Measurements from ENCODE around the gene KCNE4.

Gene KCNE4

GRCh38 chr2:223088866-223089265 lies 36.9 kb downstream of the KCNE4 start:
- DNase-seq: no peak

- DNase-seq: no peak
Measured at GRCh38 chr2:223090039-223090438, 38.0 kb downstream of the KCNE4 start.

- DNase-seq: no peak
Measured at GRCh38 chr2:223090540-223091235, 38.7 kb downstream of the KCNE4 start.

GRCh38 chr2:223092667-223093066 lies 40.7 kb downstream of the KCNE4 start:
- DNase-seq: no peak

GRCh38 chr2:223093436-223094241 lies 41.6 kb downstream of the KCNE4 start:
- no peak for DNase-seq

GRCh38 chr2:223095207-223095606 lies 43.2 kb downstream of the KCNE4 start:
- no peak for DNase-seq

GRCh38 chr2:223096235-223096970 lies 44.4 kb downstream of the KCNE4 start:
- no peak for DNase-seq

- no peak for DNase-seq
Measured at GRCh38 chr2:223097888-223098383, 45.9 kb downstream of the KCNE4 start.

GRCh38 chr2:223099561-223099960 lies 47.6 kb downstream of the KCNE4 start:
- DNase-seq: no peak

- no peak for DNase-seq
Measured at GRCh38 chr2:223100061-223100511, 48.1 kb downstream of the KCNE4 start.

- DNase-seq: peak; percentile 17 to 25 (median 22)
Measured at GRCh38 chr2:223101340-223102039, 49.5 kb downstream of the KCNE4 start.

GRCh38 chr2:223102040-223102400 lies 50.0 kb downstream of the KCNE4 start:
- DNase-seq: no peak

GRCh38 chr2:223102450-223102849 lies 50.5 kb downstream of the KCNE4 start:
- DNase-seq: no peak

GRCh38 chr2:223104336-223105132 lies 52.5 kb downstream of the KCNE4 start:
- no peak for DNase-seq
